OCI-LY1 (cell line): ENCODE results near the gene ZNF605.
"Not testable (repeated sequence)": the region's sequence is repeated elsewhere in the genome, so short reads cannot be mapped to it uniquely, and the experiment has no call there.

ENCODE experiments used
- EZH2 ChIP-seq: fragments of 200-600 bp; sonication (generic), shearing (Covaris generic); IDR thresholded peaks from 2 replicates; pipeline ENCODE4 v1.8.0; 2017; ENCODE audit warnings: borderline replicate concordance, mixed run types, mild to moderate bottlenecking, antibody characterized with exemption, low read length, moderate library complexity, mixed read lengths
- TF ChIP-seq, protein P1 (sequence below): fragments of 200-600 bp; sonication (generic), shearing (Covaris generic); IDR thresholded peaks from 2 replicates; pipeline ENCODE4 v1.5.1; 2017; ENCODE audit warnings: mild to moderate bottlenecking, antibody characterized with exemption, low read length, moderate library complexity, mixed read lengths

DNA sequence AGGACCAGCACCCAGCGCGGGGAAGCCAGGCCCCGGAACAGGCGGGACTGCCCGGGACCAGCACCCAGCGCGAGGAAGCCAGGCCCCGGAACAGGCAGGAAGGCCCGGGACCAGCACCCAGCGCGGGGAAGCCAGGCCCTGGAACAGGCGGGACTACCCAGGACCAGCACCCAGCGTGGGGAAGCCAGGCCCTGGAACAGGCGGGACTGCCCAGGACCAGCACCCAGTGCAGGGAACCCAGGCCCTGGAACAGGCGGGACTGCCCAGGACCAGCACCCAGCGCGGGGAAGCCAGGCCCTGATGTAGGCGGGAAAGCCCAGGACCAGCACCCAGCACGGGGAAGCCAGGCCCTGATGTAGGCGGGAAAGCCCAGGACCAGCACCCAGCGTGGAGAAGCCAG is 81.5 kb downstream of the ZNF605 start:
- TF ChIP-seq, protein P1, sequence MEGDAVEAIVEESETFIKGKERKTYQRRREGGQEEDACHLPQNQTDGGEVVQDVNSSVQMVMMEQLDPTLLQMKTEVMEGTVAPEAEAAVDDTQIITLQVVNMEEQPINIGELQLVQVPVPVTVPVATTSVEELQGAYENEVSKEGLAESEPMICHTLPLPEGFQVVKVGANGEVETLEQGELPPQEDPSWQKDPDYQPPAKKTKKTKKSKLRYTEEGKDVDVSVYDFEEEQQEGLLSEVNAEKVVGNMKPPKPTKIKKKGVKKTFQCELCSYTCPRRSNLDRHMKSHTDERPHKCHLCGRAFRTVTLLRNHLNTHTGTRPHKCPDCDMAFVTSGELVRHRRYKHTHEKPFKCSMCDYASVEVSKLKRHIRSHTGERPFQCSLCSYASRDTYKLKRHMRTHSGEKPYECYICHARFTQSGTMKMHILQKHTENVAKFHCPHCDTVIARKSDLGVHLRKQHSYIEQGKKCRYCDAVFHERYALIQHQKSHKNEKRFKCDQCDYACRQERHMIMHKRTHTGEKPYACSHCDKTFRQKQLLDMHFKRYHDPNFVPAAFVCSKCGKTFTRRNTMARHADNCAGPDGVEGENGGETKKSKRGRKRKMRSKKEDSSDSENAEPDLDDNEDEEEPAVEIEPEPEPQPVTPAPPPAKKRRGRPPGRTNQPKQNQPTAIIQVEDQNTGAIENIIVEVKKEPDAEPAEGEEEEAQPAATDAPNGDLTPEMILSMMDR = not testable (repeated sequence)
- TF ChIP-seq EZH2 = not testable (repeated sequence)
